ENCODE results near the gene ANKRD53. TPM values are rescaled to one million over a fixed set of nuclear protein-coding genes. Genes with fewer than 3 reads are reported as not detected.

The ANKRD53 gene
- polyA plus RNA-seq, 1 donor from 2014 or later, result not detected

DNA sequence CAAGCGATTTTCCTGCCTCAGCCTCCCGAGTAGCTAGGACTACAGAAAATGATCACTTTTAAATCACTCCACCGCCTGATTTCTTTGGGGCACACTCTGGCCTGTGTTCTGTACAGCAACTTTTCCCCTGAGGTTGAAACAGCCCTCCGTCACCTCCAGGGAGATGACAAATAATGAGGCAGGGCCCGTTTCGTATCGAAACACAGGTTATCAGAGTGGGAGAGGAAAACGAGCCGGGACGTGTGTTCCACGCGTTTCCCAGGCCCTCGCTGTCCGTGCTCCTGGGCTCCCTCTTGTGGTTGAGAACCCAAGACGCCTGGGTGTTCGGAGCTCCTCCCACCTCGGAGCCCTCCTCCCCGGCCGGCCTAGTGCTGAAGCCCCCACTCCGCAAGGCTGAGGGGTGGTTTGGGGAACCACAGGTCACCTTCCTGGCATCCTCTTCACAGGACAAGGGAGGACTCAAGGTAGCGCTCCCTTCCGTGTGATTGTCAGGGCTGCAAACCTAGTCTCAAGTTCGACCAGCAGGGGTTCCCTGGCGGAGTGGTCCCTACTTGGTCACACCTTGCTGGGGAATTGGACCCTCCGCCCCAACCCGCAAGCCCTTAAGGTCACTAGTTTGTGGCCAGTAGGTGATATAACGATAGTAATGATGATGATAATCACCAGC is 30.0 kb upstream of the ANKRD53 start (continued):
- TF ChIP-seq REST (IDR thresholded peaks at IDR 0.05; ENCODE audit: borderline replicate concordance) (no peak), EZH2 (IDR thresholded peaks at IDR 0.05; ENCODE audit: borderline replicate concordance, insufficient read depth, low read length, poor library complexity, severe bottlenecking) (no peak), POLR2AphosphoS5 (IDR thresholded peaks at IDR 0.05) (no peak), MXI1 (conservative IDR thresholded peaks at IDR 0.05; ENCODE audit: poor library complexity, severe bottlenecking) (peak; percentile 24)

DNA sequence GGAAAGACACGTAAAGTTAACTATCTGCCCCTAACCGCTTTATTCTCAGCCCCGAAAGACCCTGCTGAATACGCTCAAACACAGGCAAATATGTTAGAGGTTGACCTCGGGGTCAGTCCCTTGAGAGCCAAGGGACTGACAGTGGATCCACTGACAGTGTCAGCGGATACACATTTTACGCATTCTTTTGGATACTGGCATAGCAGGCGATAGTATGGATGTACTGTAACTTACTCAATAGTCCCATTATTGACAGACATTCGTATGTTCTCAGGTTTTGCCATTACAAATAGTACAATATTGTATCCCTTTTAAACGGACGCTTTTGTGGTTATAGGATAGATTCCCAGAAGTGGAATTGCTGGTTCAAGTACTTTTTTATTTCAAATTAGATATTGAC is 29.3 kb upstream of the ANKRD53 start:
- no peak overlapping the region for H3K4me2 ChIP-seq (ENCODE audit: low read length)
- no peak overlapping the region for H3K4me3 ChIP-seq (ENCODE audit: low read length)
- H3K36me3 ChIP-seq (ENCODE audit: insufficient read depth, low read length), result no peaks in the 10 kb centered on the region
- no peak overlapping the region for H2AFZ ChIP-seq (ENCODE audit: low read depth, low read length)
- no peaks in the 10 kb centered on the region for H3K9me2 ChIP-seq (ENCODE audit: insufficient read depth, low read length)
- H3F3A ChIP-seq (ENCODE audit: insufficient read depth, low read length, poor library complexity, severe bottlenecking), result no peaks in the 10 kb centered on the region
- H3K9me3 ChIP-seq (ENCODE audit: low read length), result no peaks in the 10 kb centered on the region
- no peak overlapping the region for H3K9ac ChIP-seq (ENCODE audit: low read length)
- TF ChIP-seq, protein P1, sequence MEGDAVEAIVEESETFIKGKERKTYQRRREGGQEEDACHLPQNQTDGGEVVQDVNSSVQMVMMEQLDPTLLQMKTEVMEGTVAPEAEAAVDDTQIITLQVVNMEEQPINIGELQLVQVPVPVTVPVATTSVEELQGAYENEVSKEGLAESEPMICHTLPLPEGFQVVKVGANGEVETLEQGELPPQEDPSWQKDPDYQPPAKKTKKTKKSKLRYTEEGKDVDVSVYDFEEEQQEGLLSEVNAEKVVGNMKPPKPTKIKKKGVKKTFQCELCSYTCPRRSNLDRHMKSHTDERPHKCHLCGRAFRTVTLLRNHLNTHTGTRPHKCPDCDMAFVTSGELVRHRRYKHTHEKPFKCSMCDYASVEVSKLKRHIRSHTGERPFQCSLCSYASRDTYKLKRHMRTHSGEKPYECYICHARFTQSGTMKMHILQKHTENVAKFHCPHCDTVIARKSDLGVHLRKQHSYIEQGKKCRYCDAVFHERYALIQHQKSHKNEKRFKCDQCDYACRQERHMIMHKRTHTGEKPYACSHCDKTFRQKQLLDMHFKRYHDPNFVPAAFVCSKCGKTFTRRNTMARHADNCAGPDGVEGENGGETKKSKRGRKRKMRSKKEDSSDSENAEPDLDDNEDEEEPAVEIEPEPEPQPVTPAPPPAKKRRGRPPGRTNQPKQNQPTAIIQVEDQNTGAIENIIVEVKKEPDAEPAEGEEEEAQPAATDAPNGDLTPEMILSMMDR (IDR thresholded peaks at IDR 0.05; ENCODE audit: poor library complexity, severe bottlenecking), result no peak
- TF ChIP-seq EP300 (conservative IDR thresholded peaks at IDR 0.05; ENCODE audit: poor library complexity, severe bottlenecking) (no peak), REST (IDR thresholded peaks at IDR 0.05; ENCODE audit: borderline replicate concordance) (no peak), TAF1 (IDR thresholded peaks at IDR 0.05; ENCODE audit: low read depth) (no peak), SMC3 (conservative IDR thresholded peaks at IDR 0.05; ENCODE audit: poor library complexity) (no peak), MXI1 (conservative IDR thresholded peaks at IDR 0.05; ENCODE audit: poor library complexity, severe bottlenecking) (no peak), RAD21 (conservative IDR thresholded peaks at IDR 0.05) (no peak), EZH2 (IDR thresholded peaks at IDR 0.05; ENCODE audit: borderline replicate concordance, insufficient read depth, low read length, poor library complexity, severe bottlenecking) (no peak), POLR2AphosphoS5 (IDR thresholded peaks at IDR 0.05) (no peak)
- H3K79me2 ChIP-seq (replicated peaks; ENCODE audit: insufficient read depth, low read length), result no peaks in the 10 kb centered on the region
- peaks cover 23% of the 10 kb centered on the region for H3K27me3 ChIP-seq (ENCODE audit: insufficient read depth, low read depth, low read length)
- H3K27ac ChIP-seq (ENCODE audit: low read length), result no peak overlapping the region
- H4K20me1 ChIP-seq (ENCODE audit: insufficient read depth), result no peaks in the 10 kb centered on the region

Data from neural cell (in vitro differentiated cells).